ENCODE measurements around the gene RBM20.

- TF ChIP-seq CTCF (IDR thresholded peaks at IDR 0.05; ENCODE audit: low read length), result no peak
- TF ChIP-seq EZH2 (optimal IDR thresholded peaks at IDR 0.05; ENCODE audit: low read depth, low read length), result no peak
- TF ChIP-seq EZH2phosphoT487 (IDR thresholded peaks at IDR 0.05; ENCODE audit: low read length), result no peak
Measured at GRCh38 chr10:110684800-110685446, 40.8 kb downstream of the RBM20 start.

Measured in MM.1S (cell line).